ENCODE measurements around the gene PGLYRP4. TPM values are rescaled to one million over a fixed set of nuclear protein-coding genes. Genes with fewer than 3 reads are reported as not detected.

Gene PGLYRP4
- total and polyA plus RNA-seq, 4 donors, result not detected

DNA sequence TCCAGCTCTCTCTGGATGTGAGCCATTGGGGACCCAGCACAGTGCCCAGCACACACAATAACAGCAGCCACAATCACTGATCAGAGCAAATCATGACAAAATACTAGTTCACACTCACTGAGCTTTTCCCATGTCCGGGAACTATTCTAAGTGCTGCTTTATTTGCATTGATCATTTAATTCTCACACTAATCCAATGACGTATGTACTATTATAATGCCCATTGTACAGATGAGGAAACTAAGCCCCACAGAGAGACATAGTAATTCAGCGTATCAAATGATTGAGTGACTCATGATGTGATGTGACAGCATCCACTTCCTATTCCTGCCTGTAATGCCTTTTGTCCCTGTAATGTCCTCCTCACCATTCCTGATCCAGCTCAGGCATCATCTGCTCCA, 44.2 kb upstream of the PGLYRP4 start:
- H3K36me3 ChIP-seq (ENCODE audit: control insufficient read depth in 1 of 2, insufficient read depth in 2 of 2, low read length in 1 of 2), result no peaks in the 10 kb centered on the region
- 85 to 90% methylated on average over 3 of the region's 3 CpGs for WGBS, 2 donors
- H3K27ac ChIP-seq (ENCODE audit: low read depth in 1 of 2, low read length in 2 of 2), result no peak overlapping the region
- H3K9me3 ChIP-seq (ENCODE audit: control insufficient read depth, low read length), result no peaks in the 10 kb centered on the region
- no peak overlapping the region for H3K4me3 ChIP-seq (ENCODE audit: low read length in 2 of 2)
- H3K27me3 ChIP-seq (ENCODE audit: control insufficient read depth in 1 of 2, insufficient read depth in 2 of 2, low read length in 1 of 2), result no peaks in the 10 kb centered on the region
- DNase-seq (no peak), ATAC-seq (ENCODE audit: low FRiP score) (no peak)
- H3K4me1 ChIP-seq (ENCODE audit: control insufficient read depth in 1 of 2, insufficient read depth in 2 of 2, low read length in 2 of 2), result no peaks in the 10 kb centered on the region
- intact Hi-C loops (cut with DNase I), result no loop called here

GRCh38 chr1:153392258-153392657, 43.6 kb upstream of the PGLYRP4 start:
- no peak for ATAC-seq (ENCODE audit: low FRiP score)
- no peaks in the 10 kb centered on the region for H3K9me3 ChIP-seq (ENCODE audit: control insufficient read depth, low read length)
- intact Hi-C loops (cut with DNase I), result no loop called here
- H3K27me3 ChIP-seq (ENCODE audit: control insufficient read depth in 1 of 2, insufficient read depth in 2 of 2, low read length in 1 of 2), result no peaks in the 10 kb centered on the region
- DNase-seq, result no peak
- H3K27ac ChIP-seq (ENCODE audit: low read depth in 1 of 2, low read length in 2 of 2), result no peak overlapping the region
- WGBS, 2 donors, result 56 to 63% methylated on average over 3 of the region's 3 CpGs
- no peaks in the 10 kb centered on the region for H3K36me3 ChIP-seq (ENCODE audit: control insufficient read depth in 1 of 2, insufficient read depth in 2 of 2, low read length in 1 of 2)
- no peak overlapping the region for H3K4me3 ChIP-seq (ENCODE audit: low read length in 2 of 2)
- no peaks in the 10 kb centered on the region for H3K4me1 ChIP-seq (ENCODE audit: control insufficient read depth in 1 of 2, insufficient read depth in 2 of 2, low read length in 2 of 2)

DNA sequence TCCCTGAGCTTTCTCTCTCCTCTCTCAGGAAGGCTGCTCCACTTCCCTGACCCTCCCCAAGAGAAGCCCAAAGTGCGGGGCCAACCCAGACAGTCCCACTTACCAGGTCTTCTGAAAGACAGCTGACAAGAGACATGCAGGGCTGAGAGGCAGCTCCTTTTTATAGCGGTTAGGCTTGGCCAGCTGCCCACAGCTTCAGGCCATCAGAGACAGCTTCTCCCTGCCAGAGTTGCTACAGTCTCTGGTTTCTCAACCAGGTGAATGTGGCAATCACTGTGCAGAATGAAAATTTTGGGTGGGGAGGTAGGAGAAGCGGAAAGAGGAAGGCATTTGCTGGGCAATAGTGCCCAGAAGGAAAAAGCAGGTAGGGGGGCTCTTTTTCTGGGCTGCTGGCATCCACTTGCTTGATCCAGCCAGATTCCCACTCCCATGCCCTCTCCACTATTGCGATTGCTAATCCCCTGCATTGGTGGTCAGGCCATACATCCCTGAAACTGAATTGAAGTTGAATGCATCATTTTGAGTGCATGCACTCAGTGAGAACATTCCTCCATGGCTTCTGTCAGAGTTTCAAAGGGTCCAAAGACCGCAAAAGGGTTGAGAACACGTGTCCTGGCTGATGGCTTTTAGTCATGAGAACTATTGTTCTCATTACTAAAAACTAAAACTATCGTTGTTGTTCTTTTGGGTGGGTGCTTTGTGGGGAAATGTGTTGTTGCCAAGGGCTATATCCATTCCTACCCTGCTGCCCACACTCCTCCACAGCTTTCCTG, 42.5 kb upstream of the PGLYRP4 start, which contains the start of gene S100A8:
TSS of gene S100A8 (minus strand) at position 136 of the 773 bp plus-strand sequence. CDS start 538 bp downstream, outside the sequence.
- Histone ChIP-seq H3K9me3 (ENCODE audit: control insufficient read depth, low read length) (no peaks in the 10 kb centered on the region), H3K27ac (ENCODE audit: low read depth in 1 of 2, low read length in 2 of 2) (no peak within 1 kb of the TSS), H3K4me1 (ENCODE audit: control insufficient read depth in 1 of 2, insufficient read depth in 2 of 2, low read length in 2 of 2) (no peaks in the 10 kb centered on the region), H3K36me3 (ENCODE audit: control insufficient read depth in 1 of 2, insufficient read depth in 2 of 2, low read length in 1 of 2) (no peaks in the 10 kb centered on the region), H3K27me3 (ENCODE audit: control insufficient read depth in 1 of 2, insufficient read depth in 2 of 2, low read length in 1 of 2) (no peaks in the 10 kb centered on the region), H3K4me3 (ENCODE audit: low read length in 2 of 2) (no peak within 1 kb of the TSS)
- intact Hi-C loops (cut with DNase I), result no loop called here
- DNase-seq (peak in 1 of 2 donors; percentile 69), ATAC-seq (ENCODE audit: low FRiP score) (peak; percentile 28)
- 76 to 85% methylated on average over 7 of the region's 7 CpGs for WGBS, 2 donors

DNA sequence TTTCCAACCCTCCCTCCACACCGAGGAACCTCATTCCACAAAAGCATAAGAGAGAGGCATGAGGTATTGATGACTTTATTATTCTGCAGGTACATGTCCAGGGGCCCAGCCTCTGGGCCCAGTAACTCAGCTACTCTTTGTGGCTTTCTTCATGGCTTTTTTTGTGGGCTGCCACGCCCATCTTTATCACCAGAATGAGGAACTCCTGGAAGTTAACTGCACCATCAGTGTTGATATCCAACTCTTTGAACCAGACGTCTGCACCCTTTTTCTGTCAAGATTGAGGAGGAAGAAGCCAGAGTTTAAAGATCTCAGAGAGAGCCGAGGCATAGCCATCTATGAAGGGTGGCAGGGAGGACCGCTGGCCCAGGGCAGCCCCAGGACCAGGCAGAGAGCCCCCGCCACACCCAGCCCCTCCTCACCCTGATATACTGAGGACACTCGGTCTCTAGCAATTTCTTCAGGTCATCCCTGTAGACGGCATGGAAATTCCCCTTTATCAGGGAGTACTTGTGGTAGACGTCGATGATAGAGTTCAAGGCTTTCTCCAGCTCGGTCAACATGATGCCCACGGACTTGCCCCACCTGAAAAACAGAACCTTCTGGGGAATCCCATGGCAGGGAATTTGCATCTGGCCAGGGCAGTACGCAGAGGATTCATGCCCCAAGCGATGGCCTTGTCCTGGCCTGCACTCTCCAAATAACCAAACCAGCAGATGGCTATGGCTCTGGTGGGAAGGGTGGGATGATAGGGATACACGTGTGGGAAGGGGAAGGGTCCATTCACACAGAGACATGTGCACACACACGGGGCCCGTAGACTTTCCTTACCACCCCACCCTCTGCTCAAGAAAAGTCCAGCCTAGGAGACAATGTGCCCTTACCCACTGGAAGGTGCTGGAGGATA, 41.6 kb upstream of the PGLYRP4 start:
- no peaks in the 10 kb centered on the region for H3K36me3 ChIP-seq (ENCODE audit: control insufficient read depth in 1 of 2, insufficient read depth in 2 of 2, low read length in 1 of 2)

GRCh38 chr1:153389401-153389800, 40.8 kb upstream of the PGLYRP4 start:
- WGBS, 2 donors, result 85 to 89% methylated on average over 1 of the region's 1 CpG
- intact Hi-C loops (cut with DNase I), result no loop called here

More for the DNA sequence above, 41.6 kb upstream of the PGLYRP4 start:
- no peaks in the 10 kb centered on the region for H3K27me3 ChIP-seq (ENCODE audit: control insufficient read depth in 1 of 2, insufficient read depth in 2 of 2, low read length in 1 of 2)
- no peaks in the 10 kb centered on the region for H3K4me1 ChIP-seq (ENCODE audit: control insufficient read depth in 1 of 2, insufficient read depth in 2 of 2, low read length in 2 of 2)
- WGBS, 2 donors, result 77 to 81% methylated on average over 17 of the region's 17 CpGs
- intact Hi-C loops (cut with DNase I), result no loop called here
- H3K9me3 ChIP-seq (ENCODE audit: control insufficient read depth, low read length), result no peaks in the 10 kb centered on the region
- no peak overlapping the region for H3K4me3 ChIP-seq (ENCODE audit: low read length in 2 of 2)
- ATAC-seq (ENCODE audit: low FRiP score) (no peak), DNase-seq (no peak)
- no peak overlapping the region for H3K27ac ChIP-seq (ENCODE audit: low read depth in 1 of 2, low read length in 2 of 2)

DNA sequence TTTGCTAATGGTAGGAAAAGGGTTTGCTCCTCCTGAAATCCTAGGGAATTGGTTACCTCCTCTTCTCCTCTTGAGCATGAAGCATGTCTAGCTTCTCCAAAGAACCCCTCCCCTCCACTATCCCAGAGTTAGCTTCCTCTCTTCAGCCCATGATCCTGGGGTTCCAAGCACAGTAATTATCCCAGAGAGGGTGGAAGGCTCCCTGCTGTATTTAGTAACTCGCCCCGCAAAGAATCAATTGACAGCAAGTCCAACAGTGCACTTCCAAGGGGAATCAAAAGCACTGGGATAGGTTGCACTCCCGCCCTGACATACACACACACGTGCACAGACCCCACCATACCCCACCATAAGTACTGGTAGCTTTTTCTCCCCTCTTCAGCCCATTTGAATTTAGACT, 39.1 kb upstream of the PGLYRP4 start:
- 83 to 94% methylated on average over 4 of the region's 4 CpGs for WGBS, 2 donors
- H3K27ac ChIP-seq (ENCODE audit: low read depth in 1 of 2, low read length in 2 of 2), result no peak overlapping the region
- DNase-seq (no peak), ATAC-seq (ENCODE audit: low FRiP score) (no peak)
- no peaks in the 10 kb centered on the region for H3K36me3 ChIP-seq (ENCODE audit: control insufficient read depth in 1 of 2, insufficient read depth in 2 of 2, low read length in 1 of 2)
- intact Hi-C loops (cut with DNase I), result no loop called here
- H3K4me3 ChIP-seq (ENCODE audit: low read length in 2 of 2), result no peak overlapping the region
- no peaks in the 10 kb centered on the region for H3K27me3 ChIP-seq (ENCODE audit: control insufficient read depth in 1 of 2, insufficient read depth in 2 of 2, low read length in 1 of 2)
- no peaks in the 10 kb centered on the region for H3K9me3 ChIP-seq (ENCODE audit: control insufficient read depth, low read length)
- H3K4me1 ChIP-seq (ENCODE audit: control insufficient read depth in 1 of 2, insufficient read depth in 2 of 2, low read length in 2 of 2), result no peaks in the 10 kb centered on the region

More at GRCh38 chr1:153389401-153389800, 40.8 kb upstream of the PGLYRP4 start:
- Histone ChIP-seq H3K27ac (ENCODE audit: low read depth in 1 of 2, low read length in 2 of 2) (no peak overlapping the region), H3K36me3 (ENCODE audit: control insufficient read depth in 1 of 2, insufficient read depth in 2 of 2, low read length in 1 of 2) (no peaks in the 10 kb centered on the region), H3K4me3 (ENCODE audit: low read length in 2 of 2) (no peak overlapping the region), H3K27me3 (ENCODE audit: control insufficient read depth in 1 of 2, insufficient read depth in 2 of 2, low read length in 1 of 2) (no peaks in the 10 kb centered on the region), H3K4me1 (ENCODE audit: control insufficient read depth in 1 of 2, insufficient read depth in 2 of 2, low read length in 2 of 2) (no peaks in the 10 kb centered on the region), H3K9me3 (ENCODE audit: control insufficient read depth, low read length) (no peaks in the 10 kb centered on the region)
- DNase-seq (no peak), ATAC-seq (ENCODE audit: low FRiP score) (no peak)

DNA sequence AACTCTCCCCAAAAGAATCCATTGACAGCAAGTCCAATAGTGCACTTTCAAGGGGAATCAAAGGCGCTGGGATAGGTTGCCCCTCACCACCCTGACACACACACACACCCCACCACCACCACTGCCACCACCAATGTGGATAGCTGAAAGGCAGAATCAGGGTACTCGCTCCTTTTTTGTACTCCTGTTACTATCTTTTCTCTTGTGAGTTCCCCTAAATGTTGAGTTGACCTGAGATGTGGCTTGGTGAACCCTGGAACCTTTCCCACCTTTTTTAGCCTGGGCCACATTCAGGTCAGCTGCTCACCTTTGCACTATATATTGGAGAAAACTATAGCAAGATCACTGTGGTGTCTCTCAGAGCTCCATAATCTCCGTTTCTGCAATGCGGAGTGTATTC, 38.4 kb upstream of the PGLYRP4 start:
- H3K27ac ChIP-seq (ENCODE audit: low read depth in 1 of 2, low read length in 2 of 2), result no peak overlapping the region
- no peak for ATAC-seq (ENCODE audit: low FRiP score)
- no peaks in the 10 kb centered on the region for H3K27me3 ChIP-seq (ENCODE audit: control insufficient read depth in 1 of 2, insufficient read depth in 2 of 2, low read length in 1 of 2)
- DNase-seq, result no peak
- intact Hi-C loops (cut with DNase I), result no loop called here
- 89 to 96% methylated on average over 4 of the region's 4 CpGs for WGBS, 2 donors
- no peaks in the 10 kb centered on the region for H3K9me3 ChIP-seq (ENCODE audit: control insufficient read depth, low read length)
- H3K4me3 ChIP-seq (ENCODE audit: low read length in 2 of 2), result no peak overlapping the region
- H3K4me1 ChIP-seq (ENCODE audit: control insufficient read depth in 1 of 2, insufficient read depth in 2 of 2, low read length in 2 of 2), result no peaks in the 10 kb centered on the region
- H3K36me3 ChIP-seq (ENCODE audit: control insufficient read depth in 1 of 2, insufficient read depth in 2 of 2, low read length in 1 of 2), result no peaks in the 10 kb centered on the region

- peak in 1 of 2 donors; percentile 81 for DNase-seq
These were observed 37.9 kb upstream of the PGLYRP4 start for GRCh38 chr1:153386500-153386901.

More at GRCh38 chr1:153386500-153386901, 37.9 kb upstream of the PGLYRP4 start:
- intact Hi-C loops (cut with DNase I), result no loop called here
- Histone ChIP-seq H3K4me1 (ENCODE audit: control insufficient read depth in 1 of 2, insufficient read depth in 2 of 2, low read length in 2 of 2) (no peaks in the 10 kb centered on the region), H3K4me3 (ENCODE audit: low read length in 2 of 2) (no peak overlapping the region), H3K27ac (ENCODE audit: low read depth in 1 of 2, low read length in 2 of 2) (no peak overlapping the region), H3K36me3 (ENCODE audit: control insufficient read depth in 1 of 2, insufficient read depth in 2 of 2, low read length in 1 of 2) (no peaks in the 10 kb centered on the region), H3K9me3 (ENCODE audit: control insufficient read depth, low read length) (no peaks in the 10 kb centered on the region), H3K27me3 (ENCODE audit: control insufficient read depth in 1 of 2, insufficient read depth in 2 of 2, low read length in 1 of 2) (no peaks in the 10 kb centered on the region)
- WGBS, 2 donors, result 80 to 86% methylated on average over 5 of the region's 5 CpGs
- ATAC-seq (ENCODE audit: low FRiP score), result no peak
